Muscle of back (tissue), 13 donors: ENCODE data around the gene PRG2. TPM values are rescaled to one million over a fixed set of nuclear protein-coding genes. Genes with fewer than 3 reads are reported as not detected.

Experiments
- DNase-seq, 3 donors: peaks; one replicate each; pipeline versions ENCODE4 v3.0.0 to v3.0.0-alpha.2; 2013
- long read RNA-seq, 9 donors: transcript quantifications; one replicate each; lab custom pipeline, GENCODE V29; 2026
- polyA plus RNA-seq, 10 donors: library from polyadenylated mRNA; unstranded; fragments of 120-200 nt; gene quantifications; one replicate each; pipeline ENCODE4 v1.2.1, GENCODE V29; 2013; ENCODE audit not compliant: insufficient read length in 10 of 10

The PRG2 gene, protein sequence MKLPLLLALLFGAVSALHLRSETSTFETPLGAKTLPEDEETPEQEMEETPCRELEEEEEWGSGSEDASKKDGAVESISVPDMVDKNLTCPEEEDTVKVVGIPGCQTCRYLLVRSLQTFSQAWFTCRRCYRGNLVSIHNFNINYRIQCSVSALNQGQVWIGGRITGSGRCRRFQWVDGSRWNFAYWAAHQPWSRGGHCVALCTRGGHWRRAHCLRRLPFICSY
- 1 to 10 TPM in 3 of 10 donors, under 1 TPM in 6, not detected in 1; 0.12 to 4.8 (median 0.79) TPM for polyA plus RNA-seq
- long read RNA-seq, donor 1: 0 reads
- long read RNA-seq, donor 2: 0 reads
- long read RNA-seq, donor 3: 0 reads
- long read RNA-seq, donor 4: 0 reads
- long read RNA-seq, donor 5: 0 reads
- long read RNA-seq, donor 6, partial matches to known transcripts: 0 of 3 reads
- long read RNA-seq, donor 6, other reads (novel, unspliced or antisense): 0 of 3 reads
- long read RNA-seq, donor 7, partial matches to known transcripts: 0 of 1 reads
- long read RNA-seq, donor 7, other reads (novel, unspliced or antisense): 0 of 1 reads
- long read RNA-seq, donor 8, partial matches to known transcripts: 0 of 3 reads
- long read RNA-seq, donor 8, other reads (novel, unspliced or antisense): 0 of 3 reads
- long read RNA-seq, donor 9: 0 reads

DNA sequence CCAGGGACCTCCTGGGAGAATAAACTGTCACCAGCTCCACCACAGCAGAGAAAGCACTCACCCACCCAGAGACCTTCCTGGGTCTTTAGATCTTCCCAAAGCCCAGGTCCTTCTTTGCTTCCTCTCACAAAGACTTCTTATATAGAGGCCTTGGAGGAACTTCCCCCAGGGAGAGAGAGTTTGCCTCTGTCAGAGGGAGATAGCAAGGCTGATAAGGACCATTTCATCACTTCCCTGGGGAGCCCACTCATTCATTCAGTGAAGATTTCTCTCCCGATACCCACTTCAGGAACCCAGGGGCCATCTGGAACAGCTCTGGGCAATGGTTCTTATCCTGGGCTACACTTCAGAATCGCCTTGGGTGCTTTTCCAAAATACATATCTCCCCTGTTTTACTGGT lies at the start of gene PRG2:
Gene PRG2, minus strand, starts transcription at position 116 of the 400 bp plus-strand sequence. CDS start 706 bp downstream, outside the sequence.
- DNase-seq: no peak

DNA sequence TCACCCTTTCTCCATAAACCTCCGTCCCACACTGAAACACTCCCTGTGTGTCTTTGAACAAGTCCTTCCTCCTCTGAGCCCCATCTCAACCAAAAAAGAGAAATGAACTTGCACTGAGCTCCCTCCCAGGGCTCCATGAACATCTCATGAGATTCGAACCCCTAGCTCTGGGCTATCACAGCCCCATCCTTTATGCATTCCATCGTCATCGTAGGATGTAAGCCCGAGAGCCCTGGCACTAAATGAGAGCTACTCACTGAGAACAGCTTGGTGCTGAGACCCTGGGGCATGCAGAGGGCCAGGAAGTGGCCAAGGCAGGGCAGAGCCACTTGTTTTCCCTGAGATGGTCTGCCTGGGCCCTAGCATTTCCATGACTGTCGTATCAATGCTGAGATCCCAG lies 49.3 kb upstream of the PRG2 start:
- DNase-seq: no peak

DNA sequence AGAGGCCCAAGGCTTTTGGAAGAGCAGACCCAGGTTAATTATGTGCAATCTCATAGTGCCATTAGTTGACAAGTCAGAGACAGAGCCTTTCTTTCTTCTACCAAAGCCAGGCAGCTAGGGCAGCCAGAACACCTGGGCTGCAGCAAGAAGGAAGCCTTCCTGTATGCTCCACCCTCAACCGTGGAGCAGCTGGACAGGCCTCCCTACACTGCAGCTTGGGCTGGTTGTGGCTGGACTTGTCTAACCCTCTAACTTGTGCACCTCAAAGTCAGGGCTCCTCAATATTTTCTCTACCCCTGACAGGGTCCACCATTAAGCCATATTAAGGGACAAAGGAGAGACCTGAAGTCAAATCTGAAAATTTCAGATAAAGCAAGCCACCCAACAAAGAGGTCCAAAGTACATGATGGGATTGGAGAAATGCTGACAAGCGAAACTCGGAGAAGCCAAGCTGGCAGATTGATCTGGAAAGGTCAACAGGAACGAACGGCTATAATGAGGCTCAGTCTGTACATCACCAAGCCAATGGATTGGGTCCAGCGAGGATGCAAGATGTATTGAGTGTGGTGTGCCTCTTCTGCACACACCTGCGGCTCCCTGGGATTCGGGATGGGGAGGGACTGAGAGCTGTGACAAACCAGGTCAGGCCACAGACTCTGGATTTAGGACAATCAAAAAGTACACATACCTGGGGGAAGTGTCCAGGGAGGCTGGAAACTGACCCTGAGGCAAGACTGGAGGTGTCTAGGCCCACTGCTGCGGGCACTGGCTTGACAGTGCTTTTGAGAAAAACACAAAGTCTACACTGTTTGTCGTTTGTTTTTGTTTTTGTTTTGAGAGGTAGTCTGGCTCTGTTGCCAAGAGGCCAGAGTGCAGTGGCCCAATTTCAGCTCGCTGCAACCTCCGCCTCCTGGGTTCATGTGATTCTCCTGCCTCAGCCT lies 48.2 kb upstream of the PRG2 start:
- DNase-seq: no peak

DNA sequence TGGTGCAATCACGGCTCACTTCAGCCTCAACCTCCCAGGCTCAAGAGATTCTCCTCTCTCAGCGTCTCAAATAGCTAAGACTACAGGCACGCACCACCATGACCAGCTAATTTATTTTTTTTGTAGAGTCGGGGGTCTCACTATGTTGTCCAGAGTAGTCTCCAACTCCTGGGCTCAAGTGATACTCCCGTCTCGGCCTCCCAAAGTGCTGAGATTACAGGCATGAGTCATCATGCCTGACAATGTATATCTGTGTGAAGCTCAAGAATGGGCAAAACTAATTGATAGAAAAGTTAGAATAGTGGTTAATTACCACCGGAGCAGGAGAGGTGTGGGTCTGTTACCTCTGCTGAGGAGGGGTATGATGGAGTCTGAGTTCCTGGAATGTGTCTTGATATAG lies 45.6 kb upstream of the PRG2 start:
- DNase-seq: no peak

DNA sequence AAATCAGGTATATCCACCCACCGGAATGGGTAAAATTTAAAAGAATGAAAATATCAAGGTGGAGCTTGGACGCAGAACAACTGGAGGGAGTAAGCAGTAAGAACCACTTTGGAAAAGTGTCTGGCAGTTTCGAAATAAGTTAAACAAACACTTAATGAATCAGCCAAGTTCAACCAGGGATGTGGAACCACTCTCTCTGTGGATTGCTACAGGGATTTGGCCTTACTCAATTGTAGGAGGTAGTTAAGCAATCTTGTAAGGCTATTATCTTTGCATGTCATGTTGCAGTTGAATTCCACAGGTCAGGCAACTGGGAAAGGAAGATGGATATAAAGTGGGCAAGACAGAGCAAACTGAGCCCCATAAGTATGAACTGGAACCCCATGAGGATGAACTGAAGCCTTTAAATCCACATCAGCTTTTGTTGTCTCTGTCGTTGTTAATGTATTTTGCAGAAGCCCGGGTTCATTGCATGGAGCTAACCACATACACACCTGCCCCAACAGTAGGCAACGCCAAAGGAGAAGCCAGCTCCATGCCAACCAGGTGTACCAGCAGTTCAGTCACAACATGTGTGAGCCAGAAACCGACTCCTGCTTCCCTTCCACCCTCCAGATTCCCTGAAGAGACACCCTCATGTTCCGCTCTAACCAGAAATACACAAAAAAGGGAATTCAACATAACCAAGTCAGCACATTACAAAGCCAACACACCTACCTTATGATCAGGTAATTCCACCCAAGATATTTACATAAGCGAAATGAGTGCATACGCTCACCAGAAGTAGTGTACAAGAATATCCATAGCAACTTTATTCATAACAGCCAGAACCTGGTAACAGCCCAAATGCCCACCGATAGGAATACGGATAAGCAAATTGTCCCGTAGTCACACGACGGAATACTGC lies 44.4 kb upstream of the PRG2 start:
- DNase-seq: peak in 2 of 3 donors; percentile 43 to 66

DNA sequence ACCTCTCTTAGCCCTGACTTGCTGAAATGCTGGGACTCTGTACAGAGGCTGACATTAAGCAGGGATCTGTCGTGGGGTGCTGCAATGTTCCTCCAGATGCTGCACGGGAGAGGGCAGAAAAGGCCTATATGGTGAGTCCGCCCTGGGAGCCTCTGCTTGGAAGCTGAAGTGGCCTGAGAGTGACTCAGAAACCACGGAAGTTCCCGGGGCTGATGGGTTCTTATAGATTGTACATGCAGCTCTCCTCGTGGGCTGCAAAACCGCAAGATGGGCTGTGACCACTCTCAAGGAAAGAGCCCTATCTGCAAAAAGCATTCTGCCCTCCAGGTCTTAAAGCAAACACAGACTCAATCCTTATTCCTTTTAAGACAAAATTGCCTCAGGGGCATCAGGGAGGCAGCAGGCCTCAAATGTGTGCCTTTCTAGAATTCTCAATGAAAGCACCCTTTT lies 42.3 kb upstream of the PRG2 start:
- DNase-seq: peak in 1 of 3 donors; percentile 33

DNA sequence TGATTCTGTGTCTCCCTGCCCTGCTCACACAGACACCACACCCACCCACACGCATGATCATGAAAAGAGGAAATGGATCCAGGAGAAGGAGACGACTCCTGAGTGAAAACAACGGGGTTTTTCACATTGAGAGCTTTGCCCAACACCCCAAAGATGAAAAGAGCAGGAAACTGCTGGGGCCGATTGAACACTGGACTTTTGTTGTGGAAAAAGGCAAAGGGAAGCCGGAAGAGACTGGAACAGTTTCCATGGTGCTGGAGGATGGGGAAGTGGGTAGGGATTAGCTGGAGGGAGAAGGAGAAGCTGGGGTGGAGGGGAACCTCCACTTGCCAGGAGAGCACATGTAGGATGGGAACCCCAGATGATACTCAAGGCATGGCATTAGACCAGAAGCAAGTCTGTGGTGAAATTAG lies 41.7 kb upstream of the PRG2 start:
- DNase-seq: peak in 1 of 3 donors; percentile 41

DNA sequence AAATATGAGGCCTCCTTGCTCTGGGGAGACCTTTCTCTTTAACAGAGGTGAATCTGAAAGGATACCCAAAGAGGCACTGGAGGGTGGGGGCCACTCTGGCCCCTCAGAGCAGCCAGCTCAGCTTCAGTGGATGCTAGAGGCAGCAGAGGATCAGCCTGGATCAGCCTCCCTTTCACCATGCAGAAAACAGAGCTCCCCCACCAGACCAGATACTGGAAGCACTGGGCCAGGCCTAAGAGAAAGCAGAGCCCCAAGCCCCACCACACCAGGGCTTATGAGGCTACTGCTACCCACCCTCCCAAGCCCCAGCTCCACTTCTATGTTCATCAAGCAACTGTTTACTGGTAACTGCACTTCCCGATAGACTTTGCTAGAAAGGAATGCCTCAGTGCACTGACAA lies 40.5 kb upstream of the PRG2 start:
- no peak for DNase-seq

DNA sequence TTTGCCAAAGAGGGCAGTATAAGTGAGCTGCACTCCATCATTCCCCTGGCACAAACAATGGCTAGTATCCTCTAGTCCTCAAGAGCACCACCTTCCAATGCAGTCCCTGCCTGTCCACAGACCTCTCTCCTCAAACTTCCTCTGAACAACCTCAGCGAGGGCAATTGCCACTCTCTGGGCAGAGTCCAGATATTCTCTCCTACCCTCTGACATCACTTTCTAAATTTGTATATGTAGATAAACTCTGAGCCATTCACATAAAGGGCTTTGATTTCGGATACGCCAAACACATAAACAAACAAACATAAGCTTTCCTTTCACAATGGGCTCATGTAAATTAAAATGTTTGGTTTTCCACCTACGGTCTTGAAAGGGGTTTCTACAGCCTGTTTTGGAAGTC lies 39.5 kb upstream of the PRG2 start:
- DNase-seq: no peak

DNA sequence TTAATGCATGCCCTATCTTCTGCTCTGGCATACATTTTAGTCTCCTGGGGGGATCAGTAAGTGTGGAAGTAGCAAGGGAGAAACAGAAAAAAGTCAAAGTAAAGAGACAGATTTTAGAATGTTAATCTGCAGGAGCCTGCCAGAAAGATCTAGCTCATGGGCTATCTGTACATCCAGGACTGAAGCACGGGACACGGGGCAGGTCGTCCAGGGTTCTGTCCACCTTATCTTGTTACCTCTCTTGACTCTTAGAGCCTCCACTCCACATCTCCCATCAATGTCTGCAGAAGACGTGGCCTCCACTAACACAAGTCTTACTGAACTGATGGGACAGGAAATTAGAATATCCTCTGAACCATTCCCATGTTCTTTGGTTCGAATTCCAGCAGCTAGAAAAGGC lies 38.2 kb upstream of the PRG2 start:
- no peak for DNase-seq

DNA sequence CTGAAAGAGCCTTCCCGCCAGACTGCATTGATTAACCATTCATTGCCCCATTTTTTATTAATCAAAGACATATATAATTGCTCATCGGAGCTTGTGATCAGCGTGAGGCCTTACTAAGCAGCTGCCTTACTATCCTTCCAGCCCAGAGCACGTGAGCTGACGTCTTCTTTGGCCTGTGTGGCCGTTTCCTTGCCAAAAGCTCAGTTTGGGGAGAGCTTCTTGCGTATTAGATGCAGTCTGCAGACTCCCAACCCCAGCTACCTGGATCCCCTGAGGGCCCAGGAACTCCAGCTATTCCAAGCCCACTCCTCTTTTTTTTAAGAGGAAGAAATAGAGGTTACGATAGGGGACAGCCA lies 37.3 kb upstream of the PRG2 start:
- DNase-seq: peak; percentile 90 to 96 (median 93)

DNA sequence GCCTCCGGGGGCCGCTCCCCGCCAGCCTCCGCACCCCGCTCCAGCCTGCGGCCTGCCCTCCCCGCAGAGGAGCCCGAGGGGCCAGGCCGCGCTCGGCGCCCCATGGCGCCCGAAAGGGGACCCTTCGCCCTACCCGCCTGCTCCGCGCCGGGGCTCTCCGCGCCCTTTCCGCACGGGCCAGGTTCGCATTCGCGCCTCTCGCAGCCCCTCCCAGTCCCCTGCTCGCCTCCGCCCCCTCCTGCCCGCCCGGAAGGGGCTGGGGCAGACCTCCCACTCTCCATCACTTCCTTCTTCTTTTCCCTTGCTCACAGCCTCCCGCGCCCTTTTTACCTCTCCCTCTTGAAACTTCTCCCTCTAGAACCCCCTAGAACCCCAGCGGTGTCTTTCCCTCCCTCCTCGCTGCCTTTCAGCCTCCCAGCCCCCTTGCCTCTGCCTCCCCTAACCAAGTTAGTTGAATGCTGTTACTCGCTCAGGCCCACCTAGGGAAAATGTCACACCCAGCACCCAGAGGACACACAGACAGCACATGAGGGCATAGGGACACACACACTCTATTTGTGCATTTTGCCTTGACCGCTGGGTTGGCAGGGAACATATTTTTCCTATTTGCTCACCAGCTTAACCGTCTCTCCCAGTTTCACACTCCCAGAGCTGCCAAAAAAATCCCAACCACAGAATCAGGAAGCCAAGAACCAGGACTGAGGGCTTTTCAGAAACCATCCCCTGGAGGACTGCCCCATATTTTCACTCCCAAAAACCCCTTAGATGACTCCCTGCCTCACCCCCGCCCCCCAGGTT lies 36.7 kb upstream of the PRG2 start, which contains the start of gene SLC43A3:
Gene SLC43A3, minus strand, starts transcription at position 193 of the 798 bp plus-strand sequence. CDS start 949 bp downstream, outside the sequence.
- DNase-seq: peak; percentile 86 to 95 (median 88)

DNA sequence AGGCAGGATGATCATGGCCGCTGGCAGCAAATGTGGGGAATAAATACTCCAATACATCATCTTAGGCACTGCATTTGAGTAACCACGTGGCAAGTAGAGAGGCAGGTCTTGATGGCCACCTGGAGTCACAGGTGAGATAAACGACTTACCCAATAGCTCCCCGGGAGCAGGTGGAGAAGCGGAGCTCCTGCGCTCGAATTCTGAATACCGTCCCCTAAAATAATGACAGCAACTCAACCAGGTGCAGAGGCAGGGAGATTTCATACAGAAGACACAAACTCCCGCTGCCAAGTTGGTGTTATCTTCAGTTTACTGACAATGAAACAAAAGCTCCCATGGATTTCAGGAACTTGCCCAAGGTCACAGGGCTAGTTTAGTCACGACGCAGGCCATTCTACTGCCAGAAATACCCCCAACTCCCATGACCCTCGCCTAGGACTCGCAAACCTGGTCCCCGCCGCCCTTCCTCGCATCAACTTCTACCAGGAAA lies 36.0 kb upstream of the PRG2 start:
- DNase-seq: no peak

DNA sequence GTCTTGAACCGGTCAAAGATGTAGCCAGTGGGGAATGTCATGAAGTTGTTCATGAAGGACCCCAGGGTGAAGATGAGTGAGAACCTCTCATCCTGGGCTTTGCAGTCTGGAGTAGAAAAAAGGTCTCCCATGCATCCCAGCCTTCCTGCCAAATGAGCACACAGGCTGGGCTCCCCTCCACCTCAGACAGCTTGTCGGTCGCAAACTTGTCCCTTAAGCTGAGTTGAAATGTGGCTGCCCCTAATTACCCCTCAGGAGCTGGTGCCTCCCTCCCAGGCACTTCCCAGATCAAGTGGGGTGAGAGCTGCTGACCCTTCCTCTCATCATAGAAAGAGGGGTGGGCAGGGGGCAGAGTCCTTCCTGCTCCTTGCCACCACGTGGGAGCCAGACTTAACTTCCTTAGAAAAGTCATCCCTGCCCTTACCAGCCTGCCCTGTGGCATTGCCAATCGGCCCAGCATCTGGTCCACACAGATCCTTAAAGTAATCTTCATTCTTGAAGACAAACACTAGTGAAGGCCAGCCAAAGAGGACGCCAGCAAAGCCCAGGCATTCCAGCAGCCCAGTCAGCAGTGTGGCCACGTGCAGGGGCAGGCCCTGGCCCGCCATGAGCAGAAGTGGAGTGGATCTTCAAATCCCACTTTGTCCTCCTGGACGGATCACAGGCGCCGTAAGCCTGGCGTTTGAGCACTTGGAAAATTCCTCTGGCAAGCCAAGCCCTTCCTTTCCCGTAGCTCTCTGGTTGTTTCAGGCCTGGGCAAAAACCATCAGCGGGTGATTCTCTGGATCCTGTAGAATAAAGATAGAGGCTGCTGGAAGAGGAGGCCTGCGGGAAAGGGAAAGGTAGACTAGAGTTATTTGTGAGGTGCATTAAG lies 35.4 kb upstream of the PRG2 start:
- peak; percentile 21 to 83 (median 76) for DNase-seq

DNA sequence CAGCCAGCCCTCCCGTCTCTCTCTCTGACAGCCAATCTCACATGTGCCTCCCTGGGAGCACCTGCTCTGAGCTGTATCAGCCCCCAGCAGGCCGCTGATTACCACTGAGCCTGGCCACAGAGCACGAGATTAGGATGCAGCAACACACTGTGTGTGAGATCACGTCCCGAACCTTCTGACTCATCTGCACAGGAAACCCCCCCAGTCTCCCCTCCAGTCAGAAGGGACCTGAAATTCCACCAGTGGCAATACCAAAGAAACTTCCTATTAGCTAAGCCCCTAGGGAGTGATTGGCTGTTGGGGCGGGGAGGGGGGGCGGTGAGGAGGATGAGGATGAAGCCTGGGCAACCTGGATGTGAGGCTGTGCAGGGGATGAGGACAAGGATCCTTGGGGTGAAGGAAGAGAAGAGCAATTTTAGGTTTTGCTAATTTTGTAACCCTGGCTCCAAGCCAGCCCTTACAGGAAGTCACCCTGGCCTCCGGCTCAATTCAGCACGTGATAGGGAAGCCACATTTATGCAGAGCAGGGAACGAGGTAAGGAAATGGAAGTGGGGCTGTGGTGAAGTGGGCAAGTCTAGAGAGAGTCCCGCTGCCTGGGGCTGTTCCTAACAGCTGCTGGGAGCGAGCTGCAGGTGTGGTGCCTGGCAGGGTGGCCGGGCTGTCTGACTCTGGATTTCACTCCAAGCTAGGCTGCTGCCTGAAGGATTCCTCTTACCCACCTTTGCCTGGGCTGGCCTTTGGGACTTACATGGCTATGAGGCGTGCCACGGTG lies 34.5 kb upstream of the PRG2 start:
- peak; percentile 58 to 79 (median 79) for DNase-seq

DNA sequence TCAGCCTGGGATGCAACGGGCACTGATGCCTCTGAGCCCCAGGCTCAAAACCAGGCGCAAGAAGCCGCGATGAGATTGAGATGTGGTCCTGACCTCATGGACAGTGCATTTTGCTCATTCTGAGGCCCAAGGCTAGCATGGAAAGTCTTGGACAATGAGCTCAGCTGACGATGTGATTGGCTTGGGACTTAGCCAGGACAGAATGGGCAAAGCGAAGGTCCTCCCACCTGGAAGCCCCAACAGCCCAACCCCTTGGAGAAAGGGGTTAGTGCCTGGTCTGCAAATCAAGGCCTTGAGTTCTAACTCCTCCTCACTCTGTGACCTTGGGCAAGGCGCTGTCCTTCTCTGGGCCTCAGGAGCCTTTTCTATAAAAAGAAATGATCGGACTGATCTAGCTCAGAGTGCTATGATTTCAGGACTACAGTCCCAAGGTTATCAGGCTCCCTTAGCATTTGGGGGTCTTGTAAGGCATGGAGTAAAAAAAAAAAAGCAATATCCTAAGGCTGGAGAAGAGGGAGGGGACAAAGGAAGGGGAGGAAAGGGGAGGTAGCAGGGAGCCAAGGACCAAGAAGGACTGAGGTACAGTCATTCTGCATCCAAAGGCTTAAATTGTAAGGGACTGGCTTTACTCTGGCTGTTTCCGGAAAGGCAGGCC lies 33.8 kb upstream of the PRG2 start:
- DNase-seq: peak in 1 of 3 donors; percentile 13

DNA sequence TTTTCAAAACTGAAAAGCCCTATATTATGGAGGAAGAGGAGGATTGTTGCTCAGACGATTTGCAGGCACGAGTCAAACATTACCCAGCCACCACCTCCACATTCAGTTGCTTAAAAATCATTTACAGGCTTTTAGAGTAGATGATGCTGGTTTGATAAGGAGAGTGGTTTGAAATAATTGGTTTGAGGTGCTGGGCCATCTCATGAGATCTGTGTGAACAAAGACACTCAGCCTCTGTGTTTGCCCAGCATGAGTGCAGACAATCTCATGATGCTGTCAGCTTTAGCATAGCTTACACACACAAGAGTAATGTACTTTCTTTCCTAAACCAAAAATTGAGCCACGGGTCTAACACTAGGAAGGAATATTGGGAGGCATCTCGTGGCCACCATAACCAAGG lies 32.2 kb upstream of the PRG2 start:
- DNase-seq: no peak
